Activated T-helper 2 cell treated with anti-CD3 and anti-CD28 coated beads, Interferon-gamma antibody, Interleukin-2, Interleukin-4, amounts not matched to agents 10 μg/mL and 5 μg/mL and 100 μg/mL, durations not matched to agents 14 hours and 24 hours and 36 hours (primary cell): ENCODE data around the gene LACTB. TPM values are rescaled to one million over a fixed set of nuclear protein-coding genes. Genes with fewer than 3 reads are reported as not detected.

Source experiments
- DNase-seq: peaks from one replicate; pipeline ENCODE4 v3.0.0; 2021; ENCODE audit warnings: low spot score
- H3K27ac Mint-ChIP-seq: one replicate; pipeline ENCODE4 v1.8.0; 2021; ENCODE audit warnings: mixed read lengths
- H3K27me3 Mint-ChIP-seq: one replicate; pipeline ENCODE4 v1.8.0; 2021; ENCODE audit warnings: low read depth, mixed read lengths
- H3K36me3 Mint-ChIP-seq: one replicate; pipeline ENCODE4 v1.8.0; 2021; ENCODE audit warnings: low read depth, mixed read lengths
- H3K4me1 Mint-ChIP-seq: one replicate; pipeline ENCODE4 v1.8.0; 2021; ENCODE audit warnings: low read depth, mixed read lengths
- H3K4me3 Mint-ChIP-seq: one replicate; pipeline ENCODE4 v1.8.0; 2021; ENCODE audit warnings: low read depth, mild to moderate bottlenecking, moderate library complexity, mixed read lengths
- H3K9me3 Mint-ChIP-seq: one replicate; pipeline ENCODE4 v1.8.0; 2021; ENCODE audit warnings: mixed read lengths
- intact Hi-C: fragments of 100-400 bp; cut with micrococcal nuclease; formaldehyde crosslinking; loops from one replicate; pipeline ENCODE4 v1.15.1; 2023
- total RNA-seq: library from RNA; stranded (reverse); gene quantifications from 2 replicates; pipeline ENCODE4 v1.2.3, GENCODE V29; 2022

The LACTB gene
- total RNA-seq, 1 donor from 2014 or later: 23.6 TPM

GRCh38 chr15:63114465-63114864, 7.2 kb upstream of the LACTB start:
- no peak for DNase-seq
- intact Hi-C loops: no loop called here
- no peaks in the 10 kb centered on the region for H3K4me1 Mint-ChIP-seq
- H3K36me3 Mint-ChIP-seq: peaks cover under 1% of the 10 kb centered on the region
- H3K27ac Mint-ChIP-seq: no peak overlapping the region
- peaks cover 4% of the 10 kb centered on the region for H3K9me3 Mint-ChIP-seq
- no peak overlapping the region for H3K4me3 Mint-ChIP-seq
- peaks cover 3% of the 10 kb centered on the region for H3K27me3 Mint-ChIP-seq

- intact Hi-C loops: no loop called here
- Mint-ChIP-seq H3K27ac (no peak overlapping the region), H3K36me3 (peaks cover 20% of the 10 kb centered on the region), H3K4me1 (peaks cover 8% of the 10 kb centered on the region), H3K27me3 (peaks cover 3% of the 10 kb centered on the region), H3K9me3 (peaks cover 27% of the 10 kb centered on the region), H3K4me3 (no peak overlapping the region)
- no peak for DNase-seq
Measured at GRCh38 chr15:63118854-63119253, 2.8 kb upstream of the LACTB start.

- H3K9me3 Mint-ChIP-seq: peaks cover 27% of the 10 kb centered on the region
- intact Hi-C loops: loop anchor here (1.0 kb wide), 3 partner anchors 35 to 155 kb away; partner anchors contain the start of genes APH1B and RPS27L
- peak overlapping the region; percentile 91 for H3K4me3 Mint-ChIP-seq
- H3K36me3 Mint-ChIP-seq: peaks cover 38% of the 10 kb centered on the region
- peak overlapping the region; percentile 47 for H3K27ac Mint-ChIP-seq
- peak; percentile 77 for DNase-seq
- H3K4me1 Mint-ChIP-seq: peaks cover 8% of the 10 kb centered on the region
- H3K27me3 Mint-ChIP-seq: peaks cover 1% of the 10 kb centered on the region
Measured at GRCh38 chr15:63122002-63122875, 578 bp downstream of the LACTB start.

- H3K27me3 Mint-ChIP-seq: no peaks in the 10 kb centered on the region
- no peak overlapping the region for H3K4me3 Mint-ChIP-seq
- H3K4me1 Mint-ChIP-seq: peaks cover 8% of the 10 kb centered on the region
- DNase-seq: no peak
- no peak overlapping the region for H3K27ac Mint-ChIP-seq
- intact Hi-C loops: no loop called here
- peaks cover 49% of the 10 kb centered on the region for H3K36me3 Mint-ChIP-seq
- peaks cover 22% of the 10 kb centered on the region for H3K9me3 Mint-ChIP-seq
Measured at GRCh38 chr15:63124506-63124905, 2.8 kb downstream of the LACTB start.

- intact Hi-C loops: no loop called here
- H3K4me1 Mint-ChIP-seq: peaks cover 3% of the 10 kb centered on the region
- peaks cover 41% of the 10 kb centered on the region for H3K36me3 Mint-ChIP-seq
- DNase-seq: no peak
- H3K9me3 Mint-ChIP-seq: no peaks in the 10 kb centered on the region
- H3K4me3 Mint-ChIP-seq: no peak overlapping the region
- no peak overlapping the region for H3K27ac Mint-ChIP-seq
- no peaks in the 10 kb centered on the region for H3K27me3 Mint-ChIP-seq
Measured at GRCh38 chr15:63126726-63127125, 5.1 kb downstream of the LACTB start.

- no peak overlapping the region for H3K4me3 Mint-ChIP-seq
- no peak overlapping the region for H3K27ac Mint-ChIP-seq
- intact Hi-C loops: no loop called here
- no peaks in the 10 kb centered on the region for H3K27me3 Mint-ChIP-seq
- DNase-seq: no peak
- H3K4me1 Mint-ChIP-seq: peaks cover 13% of the 10 kb centered on the region
- peaks cover 32% of the 10 kb centered on the region for H3K36me3 Mint-ChIP-seq
- H3K9me3 Mint-ChIP-seq: no peaks in the 10 kb centered on the region
Measured at GRCh38 chr15:63133786-63134185, 12.1 kb downstream of the LACTB start.

GRCh38 chr15:63134245-63134985, 12.8 kb downstream of the LACTB start:
- H3K4me3 Mint-ChIP-seq: no peak overlapping the region
- no peaks in the 10 kb centered on the region for H3K27me3 Mint-ChIP-seq
- peaks cover 13% of the 10 kb centered on the region for H3K4me1 Mint-ChIP-seq
- DNase-seq: no peak
- intact Hi-C loops: no loop called here
- H3K9me3 Mint-ChIP-seq: no peaks in the 10 kb centered on the region
- peaks cover 27% of the 10 kb centered on the region for H3K36me3 Mint-ChIP-seq
- no peak overlapping the region for H3K27ac Mint-ChIP-seq

- peaks cover 15% of the 10 kb centered on the region for H3K4me1 Mint-ChIP-seq
- no peaks in the 10 kb centered on the region for H3K9me3 Mint-ChIP-seq
- no peaks in the 10 kb centered on the region for H3K27me3 Mint-ChIP-seq
- H3K27ac Mint-ChIP-seq: no peak overlapping the region
- DNase-seq: no peak
- intact Hi-C loops: no loop called here
- peaks cover 28% of the 10 kb centered on the region for H3K36me3 Mint-ChIP-seq
- no peak overlapping the region for H3K4me3 Mint-ChIP-seq
Measured at GRCh38 chr15:63135281-63135680, 13.6 kb downstream of the LACTB start.

- H3K36me3 Mint-ChIP-seq: peaks cover 30% of the 10 kb centered on the region
- H3K9me3 Mint-ChIP-seq: no peaks in the 10 kb centered on the region
- peaks cover 16% of the 10 kb centered on the region for H3K4me1 Mint-ChIP-seq
- intact Hi-C loops: no loop called here
- no peak for DNase-seq
- no peak overlapping the region for H3K4me3 Mint-ChIP-seq
- H3K27ac Mint-ChIP-seq: no peak overlapping the region
- H3K27me3 Mint-ChIP-seq: no peaks in the 10 kb centered on the region
Measured at GRCh38 chr15:63135804-63136203, 14.1 kb downstream of the LACTB start.

- intact Hi-C loops: no loop called here
- DNase-seq: no peak
- Mint-ChIP-seq H3K36me3 (peaks cover 35% of the 10 kb centered on the region), H3K4me3 (no peak overlapping the region), H3K4me1 (peaks cover 25% of the 10 kb centered on the region), H3K9me3 (no peaks in the 10 kb centered on the region), H3K27ac (no peak overlapping the region), H3K27me3 (no peaks in the 10 kb centered on the region)
Measured at GRCh38 chr15:63136742-63137141, 15.1 kb downstream of the LACTB start.

- H3K4me1 Mint-ChIP-seq: peaks cover 28% of the 10 kb centered on the region
- no peak overlapping the region for H3K27ac Mint-ChIP-seq
- no peaks in the 10 kb centered on the region for H3K27me3 Mint-ChIP-seq
- H3K36me3 Mint-ChIP-seq: peaks cover 49% of the 10 kb centered on the region
- no peaks in the 10 kb centered on the region for H3K9me3 Mint-ChIP-seq
- intact Hi-C loops: no loop called here
- H3K4me3 Mint-ChIP-seq: no peak overlapping the region
- DNase-seq: no peak
Measured at GRCh38 chr15:63140936-63141335, 19.3 kb downstream of the LACTB start.

GRCh38 chr15:63145426-63145825, 23.8 kb downstream of the LACTB start:
- Mint-ChIP-seq H3K4me1 (peaks cover 23% of the 10 kb centered on the region), H3K36me3 (peaks cover 51% of the 10 kb centered on the region), H3K9me3 (no peaks in the 10 kb centered on the region), H3K4me3 (no peak overlapping the region), H3K27me3 (no peaks in the 10 kb centered on the region), H3K27ac (no peak overlapping the region)
- DNase-seq: no peak
- intact Hi-C loops: no loop called here

- H3K9me3 Mint-ChIP-seq: no peaks in the 10 kb centered on the region
- no peak overlapping the region for H3K27ac Mint-ChIP-seq
- H3K4me1 Mint-ChIP-seq: peaks cover 17% of the 10 kb centered on the region
- peaks cover 47% of the 10 kb centered on the region for H3K36me3 Mint-ChIP-seq
- no peak for DNase-seq
- intact Hi-C loops: no loop called here
- H3K27me3 Mint-ChIP-seq: no peaks in the 10 kb centered on the region
- no peak overlapping the region for H3K4me3 Mint-ChIP-seq
Measured at GRCh38 chr15:63146684-63147083, 25.0 kb downstream of the LACTB start.
